Uterus (tissue), 4 donors: ENCODE measurements around the gene ILF3. TPM values are rescaled to one million over a fixed set of nuclear protein-coding genes. Genes with fewer than 3 reads are reported as not detected.
A peak's percentile ranks its signal among the peaks of the same experiment; 100 is the strongest.

ENCODE experiments used
- DNase-seq, 2 donors: peaks; one replicate each; pipeline ENCODE4 v3.0.0-alpha.2; 2019 to 2020
- H3K27ac ChIP-seq, 2 donors: fragments of 200-600 bp; sonication (generic); 1 replicate in 1 of 2; 2 replicates in 1 of 2; pipeline ENCODE4 v1.5.1; 2016 to 2018
- H3K27me3 ChIP-seq, 2 donors: fragments of 200-600 bp; sonication (generic); one replicate each; pipeline ENCODE4 v1.5.1; 2018 to 2019; ENCODE audit warnings: control low read depth in 1 of 2
- H3K36me3 ChIP-seq, 2 donors: fragments of 200-600 bp; sonication (generic); one replicate each; pipeline ENCODE4 v1.5.1; 2019; ENCODE audit warnings: control low read depth in 1 of 2
- H3K4me1 ChIP-seq, 2 donors: fragments of 200-600 bp; sonication (generic); one replicate each; pipeline ENCODE4 v1.5.1; 2018 to 2019; ENCODE audit warnings: control low read depth in 1 of 2
- H3K4me3 ChIP-seq, 2 donors: fragments of 200-600 bp; sonication (generic); 1 replicate in 1 of 2; 2 replicates in 1 of 2; pipeline ENCODE4 v1.5.1; 2018 to 2019; ENCODE audit warnings: mild to moderate bottlenecking in 1 of 2
- H3K9me3 ChIP-seq, 2 donors: fragments of 200-600 bp; sonication (generic); one replicate each; pipeline ENCODE4 v1.5.1; 2019; ENCODE audit warnings: control low read depth in 1 of 2
- POLR2A ChIP-seq, 2 donors: fragments of 450-650 bp; IDR thresholded peaks; one replicate each; pipeline ENCODE4 v1.6.1; 2016; ENCODE audit warnings: antibody characterized with exemption in 2 of 2, mild to moderate bottlenecking in 1 of 2, moderate library complexity in 1 of 2
- intact Hi-C: fragments of 100-400 bp; cut with DNase I; formaldehyde crosslinking; loops from one replicate; pipeline ENCODE4 v1.15.1; 2023; ENCODE audit warnings: low total_unique reads
- total RNA-seq, 4 donors: library from RNA; depleted of rRNA in 3 of 4; stranded (reverse); fragments of >200 nt in 3 of 4; gene quantifications; one replicate each; pipeline versions ENCODE4 v1.1.0 to v1.2.4, GENCODE V29; 2014 to 2023
- TF ChIP-seq, protein P1 (sequence below), 4 experiments: fragments of 200-600 bp in 2 of 4; fragments of 450-650 bp in 2 of 4; sonication (generic) in 2 of 4; IDR thresholded peaks; one replicate each; pipeline ENCODE4 v1.5.1; 2016 to 2019; ENCODE audit warnings: antibody characterized with exemption in 4 of 4, mild to moderate bottlenecking in 2 of 4, moderate library complexity in 1 of 4
- donor health status: DM: yes; HTN: yes; CAD: no.

Gene ILF3
- total RNA-seq, 4 donors from 2014 or later: 57.1 to 282 (median 138) TPM

DNA sequence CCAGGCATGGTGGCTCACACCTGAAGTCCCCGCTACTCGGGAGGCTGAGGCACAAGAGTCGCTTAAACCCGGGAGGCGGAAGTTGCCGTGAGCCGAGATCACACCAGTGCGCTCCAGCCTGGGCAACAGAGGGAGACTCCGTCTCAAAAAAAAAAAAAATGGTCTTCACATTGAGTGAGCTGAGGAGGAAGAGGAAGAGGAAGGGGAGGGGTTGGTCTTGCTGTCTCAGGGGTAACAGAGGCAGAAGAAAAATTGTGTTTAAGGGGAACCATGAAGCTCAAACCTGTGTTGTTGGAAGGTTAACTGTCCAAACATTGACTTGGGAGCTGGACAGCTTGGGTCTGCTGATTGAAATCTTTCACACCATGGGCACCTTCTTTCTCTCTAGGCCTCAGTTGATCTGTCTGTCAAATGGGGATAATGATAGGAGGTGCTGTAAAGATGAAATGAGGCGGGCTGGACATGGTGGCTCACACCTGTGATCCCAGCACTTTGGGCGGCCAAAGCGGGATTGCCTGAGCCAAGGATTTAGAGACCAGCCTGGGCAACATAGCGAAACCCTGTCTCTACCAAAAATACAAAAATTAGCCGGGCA is 38.6 kb upstream of the ILF3 start:
- intact Hi-C loops: no loop called here
- no peak for TF ChIP-seq POLR2A (IDR thresholded peaks at IDR 0.05)
- TF ChIP-seq, protein P1, sequence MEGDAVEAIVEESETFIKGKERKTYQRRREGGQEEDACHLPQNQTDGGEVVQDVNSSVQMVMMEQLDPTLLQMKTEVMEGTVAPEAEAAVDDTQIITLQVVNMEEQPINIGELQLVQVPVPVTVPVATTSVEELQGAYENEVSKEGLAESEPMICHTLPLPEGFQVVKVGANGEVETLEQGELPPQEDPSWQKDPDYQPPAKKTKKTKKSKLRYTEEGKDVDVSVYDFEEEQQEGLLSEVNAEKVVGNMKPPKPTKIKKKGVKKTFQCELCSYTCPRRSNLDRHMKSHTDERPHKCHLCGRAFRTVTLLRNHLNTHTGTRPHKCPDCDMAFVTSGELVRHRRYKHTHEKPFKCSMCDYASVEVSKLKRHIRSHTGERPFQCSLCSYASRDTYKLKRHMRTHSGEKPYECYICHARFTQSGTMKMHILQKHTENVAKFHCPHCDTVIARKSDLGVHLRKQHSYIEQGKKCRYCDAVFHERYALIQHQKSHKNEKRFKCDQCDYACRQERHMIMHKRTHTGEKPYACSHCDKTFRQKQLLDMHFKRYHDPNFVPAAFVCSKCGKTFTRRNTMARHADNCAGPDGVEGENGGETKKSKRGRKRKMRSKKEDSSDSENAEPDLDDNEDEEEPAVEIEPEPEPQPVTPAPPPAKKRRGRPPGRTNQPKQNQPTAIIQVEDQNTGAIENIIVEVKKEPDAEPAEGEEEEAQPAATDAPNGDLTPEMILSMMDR (IDR thresholded peaks at IDR 0.05): no peak
- Histone ChIP-seq H3K27me3 (no peaks in the 10 kb centered on the region), H3K4me1 (peaks cover 0 to 8% of the 10 kb centered on the region in 2 donors), H3K4me3 (no peak overlapping the region), H3K36me3 (no peaks in the 10 kb centered on the region), H3K9me3 (no peaks in the 10 kb centered on the region), H3K27ac (no peak overlapping the region)
- no peak for DNase-seq

DNA sequence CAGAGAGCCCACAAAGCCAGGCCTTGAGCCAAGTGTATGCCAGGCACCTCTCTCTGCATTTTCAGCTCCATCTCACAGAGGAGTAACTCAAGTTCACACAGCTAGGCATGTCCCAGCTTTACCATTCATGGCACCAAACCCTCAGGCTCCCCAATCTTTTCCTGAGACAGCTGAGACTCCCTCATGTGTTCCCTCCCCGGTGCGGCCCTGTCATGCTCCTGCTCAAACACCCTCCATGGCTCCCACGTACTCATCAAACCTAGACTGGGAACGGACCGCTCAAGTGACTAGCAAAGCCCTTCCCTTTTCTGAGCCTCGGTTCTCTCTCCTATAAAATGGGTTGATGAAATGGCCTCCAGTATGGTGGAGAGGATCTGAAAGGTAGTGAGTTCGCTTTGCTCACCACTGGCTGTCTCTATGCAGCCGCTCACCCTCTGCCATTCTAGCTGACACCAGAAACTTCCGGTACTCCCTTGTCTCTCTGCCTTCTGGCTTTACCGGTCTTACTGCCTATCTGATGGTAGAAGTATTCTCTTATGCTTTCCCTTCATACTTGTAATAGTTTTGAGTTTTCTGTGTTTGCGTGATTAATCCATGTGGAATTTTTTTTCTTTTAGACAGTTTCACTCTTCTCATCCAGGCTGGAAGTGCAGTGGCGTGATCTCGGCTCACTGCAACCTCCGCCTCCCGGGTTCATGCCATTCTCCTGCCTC is 36.6 kb upstream of the ILF3 start:
- DNase-seq: no peak
- intact Hi-C loops: no loop called here
- Histone ChIP-seq H3K4me1 (peaks cover 0 to 2% of the 10 kb centered on the region in 2 donors), H3K27me3 (no peaks in the 10 kb centered on the region), H3K4me3 (no peak overlapping the region), H3K9me3 (no peaks in the 10 kb centered on the region), H3K27ac (peak overlapping the region; percentile 6 to 61), H3K36me3 (no peaks in the 10 kb centered on the region)
- no peak for TF ChIP-seq POLR2A (IDR thresholded peaks at IDR 0.05)
- TF ChIP-seq, protein P1 (IDR thresholded peaks at IDR 0.05): no peak

DNA sequence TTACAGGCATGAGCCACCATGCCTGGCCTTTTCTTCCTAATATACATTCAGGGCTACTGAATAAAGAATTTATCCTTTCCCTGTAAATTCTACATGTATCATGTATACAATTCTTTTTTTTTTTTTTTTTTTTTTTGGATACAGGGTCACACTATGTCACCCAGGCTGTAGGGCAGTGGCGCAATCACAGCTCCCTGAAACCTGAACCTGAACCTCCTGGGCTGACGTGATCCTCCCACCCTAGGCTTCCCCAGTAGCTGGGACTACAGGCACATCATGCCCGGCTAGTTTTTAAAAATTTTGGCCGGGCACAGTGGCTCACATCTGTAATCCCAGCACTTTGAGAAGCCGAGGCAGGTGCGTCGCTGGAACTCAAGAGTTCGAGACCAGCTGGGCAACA is 35.3 kb upstream of the ILF3 start:
- H3K9me3 ChIP-seq: no peaks in the 10 kb centered on the region
- no peak for DNase-seq
- no peak overlapping the region for H3K27ac ChIP-seq
- no peaks in the 10 kb centered on the region for H3K27me3 ChIP-seq
- H3K4me1 ChIP-seq: no peaks in the 10 kb centered on the region
- H3K36me3 ChIP-seq: no peaks in the 10 kb centered on the region
- intact Hi-C loops: no loop called here
- no peak overlapping the region for H3K4me3 ChIP-seq
- no peak for TF ChIP-seq POLR2A (IDR thresholded peaks at IDR 0.05)
- TF ChIP-seq, protein P1 (IDR thresholded peaks at IDR 0.05): no peak

DNA sequence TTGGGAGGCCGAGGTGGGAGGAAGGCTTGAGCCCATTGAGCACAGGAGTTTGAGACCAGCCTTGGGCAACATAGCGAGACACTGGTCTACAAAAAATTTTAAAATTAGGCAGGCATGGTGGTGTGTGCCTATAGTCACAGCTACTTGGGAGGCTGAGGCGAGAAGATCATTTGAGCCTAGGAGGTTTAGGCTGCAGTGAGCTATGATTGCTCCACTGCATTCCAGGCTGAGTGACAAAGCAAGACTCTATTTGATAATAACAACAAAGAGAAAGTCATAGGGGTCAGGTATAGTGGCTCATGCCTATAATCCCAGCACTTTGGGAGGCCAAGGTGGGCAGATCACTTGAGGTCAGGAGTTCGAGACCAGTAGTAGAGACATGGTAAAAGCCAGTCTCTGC is 33.4 kb upstream of the ILF3 start:
- Histone ChIP-seq H3K9me3 (no peaks in the 10 kb centered on the region), H3K27me3 (no peaks in the 10 kb centered on the region), H3K4me1 (peaks cover 0 to 4% of the 10 kb centered on the region in 2 donors), H3K4me3 (no peak overlapping the region), H3K27ac (no peak overlapping the region), H3K36me3 (no peaks in the 10 kb centered on the region)
- no peak for DNase-seq
- intact Hi-C loops: no loop called here
- TF ChIP-seq, protein P1 (IDR thresholded peaks at IDR 0.05): no peak
- no peak for TF ChIP-seq POLR2A (IDR thresholded peaks at IDR 0.05)

DNA sequence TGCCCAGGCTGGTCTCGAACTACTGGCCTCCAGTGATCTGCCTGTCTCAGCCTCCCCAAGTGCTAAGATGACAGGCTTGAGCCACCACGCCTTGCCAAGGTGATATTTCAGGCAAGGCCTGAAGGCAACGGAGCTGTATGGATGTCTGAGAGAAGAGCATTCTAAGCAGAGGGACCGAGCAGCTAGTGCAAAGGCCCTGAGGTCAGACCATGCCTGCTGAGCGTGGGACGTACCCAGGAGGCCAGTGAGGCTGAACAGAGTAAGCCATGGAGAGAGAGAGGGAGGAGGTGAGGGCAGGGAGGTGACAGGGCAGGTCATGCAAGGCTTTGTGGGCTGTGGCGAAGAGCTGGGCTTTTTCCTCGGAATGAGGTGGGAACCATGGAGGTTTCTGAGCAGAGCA is 32.2 kb upstream of the ILF3 start:
- no peaks in the 10 kb centered on the region for H3K36me3 ChIP-seq
- intact Hi-C loops: no loop called here
- no peak overlapping the region for H3K27ac ChIP-seq
- H3K27me3 ChIP-seq: no peaks in the 10 kb centered on the region
- H3K4me3 ChIP-seq: no peak overlapping the region
- peaks cover 0 to 7% of the 10 kb centered on the region in 2 donors for H3K4me1 ChIP-seq
- no peaks in the 10 kb centered on the region for H3K9me3 ChIP-seq
- no peak for TF ChIP-seq POLR2A (IDR thresholded peaks at IDR 0.05)
- TF ChIP-seq, protein P1 (IDR thresholded peaks at IDR 0.05): no peak
- DNase-seq: no peak
